GM21737 (cell line): ENCODE data around the gene SCYGR7.
"Not testable (repeated sequence)": the region's sequence is repeated elsewhere in the genome, so short reads cannot be mapped to it uniquely, and the experiment has no call there.

Experiments used
- ATAC-seq: cut with Tn5 transposase; IDR thresholded peaks from one replicate; pipeline ENCODE4 v1.9.1; 2021; ENCODE audit warnings: mild to moderate bottlenecking, moderate library complexity; ENCODE audit not compliant: unreplicated experiment

The SCYGR7 gene

GRCh38 chr2:227728035-227728434 is at the start of gene SCYGR7:
Gene SCYGR7, plus strand, starts transcription at chr2:227728335. Its CDS starts 0 bp downstream, at chr2:227728335.
- ATAC-seq = no peak

GRCh38 chr2:227684258-227684657 is 43.9 kb upstream of the SCYGR7 start:
- ATAC-seq = no peak

- no peak for ATAC-seq
Measured at GRCh38 chr2:227687189-227687588, 40.9 kb upstream of the SCYGR7 start.

GRCh38 chr2:227696990-227697679 is 31.0 kb upstream of the SCYGR7 start:
- ATAC-seq = no peak

GRCh38 chr2:227701556-227701955 is 26.6 kb upstream of the SCYGR7 start:
- no peak for ATAC-seq

- no peak for ATAC-seq
Measured at GRCh38 chr2:227703280-227703732, 24.8 kb upstream of the SCYGR7 start.

GRCh38 chr2:227703961-227704360 is 24.2 kb upstream of the SCYGR7 start:
- ATAC-seq = no peak

GRCh38 chr2:227706859-227707258 is 21.3 kb upstream of the SCYGR7 start:
- ATAC-seq = no peak

GRCh38 chr2:227707390-227707789 is 20.7 kb upstream of the SCYGR7 start:
- ATAC-seq = no peak

GRCh38 chr2:227710986-227711385 is 17.1 kb upstream of the SCYGR7 start:
- ATAC-seq = no peak

- no peak for ATAC-seq
Measured at GRCh38 chr2:227713291-227713690, 14.8 kb upstream of the SCYGR7 start.

- no peak for ATAC-seq
Measured at GRCh38 chr2:227716501-227716900, 11.6 kb upstream of the SCYGR7 start.

- no peak for ATAC-seq
Measured at GRCh38 chr2:227717687-227718567, 10.2 kb upstream of the SCYGR7 start, which contains the start of gene SLC19A3. Gene SLC19A3, minus strand, starts transcription at chr2:227718028. Its CDS starts 15,710 bp downstream, at chr2:227702318.

GRCh38 chr2:227719641-227720040 is 8.5 kb upstream of the SCYGR7 start:
- no peak for ATAC-seq

GRCh38 chr2:227720680-227721079 is 7.5 kb upstream of the SCYGR7 start:
- ATAC-seq = no peak

- not testable (repeated sequence) for ATAC-seq
Measured at GRCh38 chr2:227722821-227723220, 5.3 kb upstream of the SCYGR7 start.

GRCh38 chr2:227724394-227725039 is 3.6 kb upstream of the SCYGR7 start, which contains the start of gene SCYGR6:
Gene SCYGR6, minus strand, starts transcription at chr2:227724757. Its CDS starts 0 bp downstream, at chr2:227724757.
- no peak for ATAC-seq

GRCh38 chr2:227739351-227739750 is 11.2 kb downstream of the SCYGR7 start:
- ATAC-seq = no peak

GRCh38 chr2:227740705-227741104 is 12.6 kb downstream of the SCYGR7 start:
- not testable (repeated sequence) for ATAC-seq

GRCh38 chr2:227745594-227745993 is 17.5 kb downstream of the SCYGR7 start, which contains the start of gene SCYGR8:
Gene SCYGR8, plus strand, starts transcription at chr2:227745894. Its CDS starts 0 bp downstream, at chr2:227745894.
- ATAC-seq = no peak

GRCh38 chr2:227748079-227748478 is 19.9 kb downstream of the SCYGR7 start:
- ATAC-seq = no peak
